Measurements from ENCODE around the gene DNMT3L. TPM values are rescaled to one million over a fixed set of nuclear protein-coding genes. Genes with fewer than 3 reads are reported as not detected.
A peak's percentile ranks its signal among the peaks of the same experiment; 100 is the strongest.

Gene DNMT3L
- total RNA-seq: not detected

GRCh38 chr21:44261675-44262295, at the start of gene DNMT3L:
TSS of gene DNMT3L (minus strand) at chr21:44261897. CDS start at chr21:44261259, 638 bp downstream.
- peaks cover 0 to 18% (median 0%) of the 10 kb centered on the region in 4 donors for H3K9me3 ChIP-seq
- H3K27ac ChIP-seq: no peak within 1 kb of the TSS
- H3K27me3 ChIP-seq: no peaks in the 10 kb centered on the region
- H3K4me3 ChIP-seq: no peak within 1 kb of the TSS
- TF ChIP-seq EP300 (IDR thresholded peaks at IDR 0.05): no peak
- TF ChIP-seq POLR2A (IDR thresholded peaks at IDR 0.05): no peak
- no peak for TF ChIP-seq CTCF (IDR thresholded peaks at IDR 0.05)
- no peak for DNase-seq (ENCODE audit: low spot score in 2 of 2)
- no peaks in the 10 kb centered on the region for H3K36me3 ChIP-seq
- 75 to 77% methylated on average over 19 of the region's 19 CpGs for WGBS, 2 donors
- no peaks in the 10 kb centered on the region for H3K4me1 ChIP-seq

- Histone ChIP-seq H3K9me3 (no peaks in the 10 kb centered on the region), H3K36me3 (peaks cover 0 to 71% (median 21%) of the 10 kb centered on the region in 3 donors), H3K4me3 (no peak overlapping the region), H3K4me1 (peaks cover 0 to 45% (median 19%) of the 10 kb centered on the region in 4 donors), H3K27me3 (no peaks in the 10 kb centered on the region), H3K27ac (peak overlapping the region in 1 of 4 donors; percentile 98)
- TF ChIP-seq POLR2A (IDR thresholded peaks at IDR 0.05) (no peak), CTCF (IDR thresholded peaks at IDR 0.05) (no peak), EP300 (IDR thresholded peaks at IDR 0.05) (no peak)
- DNase-seq (ENCODE audit: low spot score in 2 of 2): no peak
- whole genome bisulfite sequencing, 2 donors: 88 to 92% methylated on average over 17 to 18 of the region's 28 CpGs
These were observed 49.2 kb upstream of the DNMT3L start for GRCh38 chr21:44310628-44311507.

GRCh38 chr21:44306936-44307704, 45.4 kb upstream of the DNMT3L start:
- WGBS, 2 donors: 36 to 38% methylated on average over 20 to 21 of the region's 21 CpGs
- Histone ChIP-seq H3K27me3 (no peaks in the 10 kb centered on the region), H3K36me3 (peaks cover 0 to 34% (median 15%) of the 10 kb centered on the region in 3 donors), H3K27ac (peak overlapping the region; percentile 70 to 98 (median 88)), H3K4me3 (peak overlapping the region in 1 of 4 donors; percentile 8), H3K9me3 (no peaks in the 10 kb centered on the region), H3K4me1 (peaks cover 0 to 78% (median 54%) of the 10 kb centered on the region in 4 donors)
- TF ChIP-seq CTCF (IDR thresholded peaks at IDR 0.05) (no peak), EP300 (IDR thresholded peaks at IDR 0.05) (peak in 1 of 2 donors; percentile 91)
- no peak for DNase-seq (ENCODE audit: low spot score in 2 of 2)

- no peaks in the 10 kb centered on the region for H3K27me3 ChIP-seq
- H3K9me3 ChIP-seq: no peaks in the 10 kb centered on the region
- peaks cover 0 to 93% (median 68%) of the 10 kb centered on the region in 4 donors for H3K4me1 ChIP-seq
- DNase-seq (ENCODE audit: low spot score in 2 of 2): no peak
- no peak for TF ChIP-seq POLR2A (IDR thresholded peaks at IDR 0.05)
- no peak overlapping the region for H3K4me3 ChIP-seq
- H3K27ac ChIP-seq: peak overlapping the region; percentile 70 to 98 (median 88)
- WGBS, 2 donors: 42 to 60% methylated on average over 9 of the region's 9 CpGs
- H3K36me3 ChIP-seq: peaks cover 0 to 19% (median 6%) of the 10 kb centered on the region in 3 donors
These were observed 44.0 kb upstream of the DNMT3L start for GRCh38 chr21:44305691-44306090.

GRCh38 chr21:44304877-44305293, 43.2 kb upstream of the DNMT3L start:
- peak; percentile 36 to 76 (median 59) for TF ChIP-seq CTCF (IDR thresholded peaks at IDR 0.05)
- TF ChIP-seq POLR2A (IDR thresholded peaks at IDR 0.05): no peak
- TF ChIP-seq EP300 (IDR thresholded peaks at IDR 0.05): no peak
- H3K36me3 ChIP-seq: peaks cover 0 to 11% (median 0%) of the 10 kb centered on the region in 3 donors
- 23 to 28% methylated on average over 7 to 8 of the region's 8 CpGs for WGBS, 2 donors
- no peaks in the 10 kb centered on the region for H3K9me3 ChIP-seq
- peak overlapping the region in 1 of 4 donors; percentile 13 for H3K4me3 ChIP-seq
- DNase-seq (ENCODE audit: low spot score in 2 of 2): peak in 1 of 2 donors; percentile 36
- peak overlapping the region; percentile 70 to 98 (median 88) for H3K27ac ChIP-seq
- no peaks in the 10 kb centered on the region for H3K27me3 ChIP-seq
- H3K4me1 ChIP-seq: peaks cover 0 to 94% (median 69%) of the 10 kb centered on the region in 4 donors
